Activated CD4-positive, alpha-beta T cell treated with anti-CD3 and anti-CD28 coated beads for 48 hours (primary cell): ENCODE measurements around the gene AP5M1.
"Not testable (repeated sequence)": the region's sequence is repeated elsewhere in the genome, so short reads cannot be mapped to it uniquely, and the experiment has no call there.

Experiments
- DNase-seq: peaks from one replicate; pipeline ENCODE4 v3.0.0-alpha.2; 2020

AP5M1 gene

DNA sequence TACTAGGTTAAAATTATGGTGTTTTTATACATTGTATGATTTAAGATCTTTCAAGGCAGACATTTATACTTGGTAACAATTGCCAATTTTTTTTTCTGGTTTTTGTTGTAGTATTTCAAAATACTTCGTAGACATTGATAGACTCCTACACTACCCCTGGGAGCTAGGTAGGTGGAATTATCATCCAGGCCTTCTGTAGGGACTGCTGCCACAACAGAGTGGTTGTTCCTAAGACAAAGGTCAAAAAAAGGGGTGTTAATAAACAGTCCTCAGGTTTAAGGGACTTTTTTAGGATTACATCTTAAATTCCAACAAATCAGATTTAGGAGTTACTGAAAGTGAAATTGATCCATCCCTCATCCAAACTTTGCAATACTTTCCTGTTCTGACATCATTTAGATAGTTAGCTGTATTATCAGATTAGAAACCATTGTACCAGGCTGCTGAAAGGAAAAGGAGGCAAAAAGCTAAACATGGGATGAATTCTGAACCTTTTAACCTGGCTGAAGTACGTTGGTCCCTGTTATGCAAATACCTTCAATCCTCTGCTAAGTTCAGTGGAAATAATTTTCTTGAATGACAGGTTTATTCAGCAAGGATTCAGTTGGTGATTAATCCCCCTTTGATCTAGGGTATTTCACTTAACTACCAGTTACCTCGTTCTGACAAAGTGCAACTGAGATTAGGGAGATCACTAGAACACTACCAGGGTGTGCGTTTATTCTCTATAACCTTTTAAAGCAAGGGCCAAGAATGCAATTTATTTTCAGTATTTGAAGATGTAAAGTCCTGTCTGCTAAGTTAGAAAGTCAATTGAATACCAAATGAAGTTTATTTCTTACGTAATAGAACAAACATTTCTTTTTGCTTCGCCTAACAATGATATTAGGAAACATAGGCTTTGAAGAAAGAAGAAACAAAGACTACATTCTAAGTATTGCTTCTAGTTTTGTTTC, 23.2 kb downstream of the AP5M1 start:
- DNase-seq: no peak

DNA sequence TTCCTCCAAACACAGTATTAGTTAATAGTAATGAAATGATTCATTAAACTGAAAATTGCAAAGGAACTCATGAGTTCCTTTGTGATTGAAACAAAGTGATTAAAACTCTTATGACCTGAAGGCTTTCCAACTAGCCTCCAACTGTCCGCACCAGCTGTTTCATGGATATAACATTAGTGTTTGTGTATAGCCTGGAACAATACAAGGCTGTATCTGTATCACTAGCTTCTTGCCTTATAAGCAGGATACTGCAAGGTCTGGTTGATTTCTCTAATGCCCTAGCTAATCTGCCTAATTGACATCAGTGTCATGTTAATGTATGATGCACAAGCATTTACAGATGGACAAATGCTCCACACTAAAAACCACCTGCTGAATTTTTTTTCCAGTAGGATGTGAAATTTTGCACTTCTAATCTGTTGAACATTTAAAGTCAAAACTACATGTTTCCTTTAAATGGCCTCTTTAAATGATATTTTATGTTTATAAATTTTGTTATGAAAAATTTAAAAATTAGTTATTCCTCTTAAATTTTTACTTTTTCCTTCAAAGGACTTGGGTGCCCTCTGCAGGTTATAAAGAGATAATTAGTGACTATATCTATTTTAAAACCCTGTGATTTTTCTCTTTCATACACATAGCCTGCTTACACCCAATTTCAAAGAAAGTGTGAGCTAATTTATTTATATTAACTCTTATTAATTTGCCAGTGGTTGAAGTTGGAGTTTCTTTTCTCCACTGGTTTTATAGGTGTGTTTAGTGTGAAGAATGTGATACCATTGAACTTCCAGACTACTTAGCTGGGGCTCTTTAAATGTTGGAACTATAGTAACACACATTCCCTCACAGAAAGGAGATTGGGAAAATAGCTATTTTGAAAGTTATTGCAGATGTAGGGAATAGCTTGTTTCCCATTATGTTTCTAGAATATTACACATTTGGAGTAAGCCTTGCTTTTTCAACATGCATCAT, 25.4 kb downstream of the AP5M1 start:
- no peak for DNase-seq

- no peak for DNase-seq
These were observed 26.5 kb downstream of the AP5M1 start for GRCh38 chr14:57295239-57295638.

DNA sequence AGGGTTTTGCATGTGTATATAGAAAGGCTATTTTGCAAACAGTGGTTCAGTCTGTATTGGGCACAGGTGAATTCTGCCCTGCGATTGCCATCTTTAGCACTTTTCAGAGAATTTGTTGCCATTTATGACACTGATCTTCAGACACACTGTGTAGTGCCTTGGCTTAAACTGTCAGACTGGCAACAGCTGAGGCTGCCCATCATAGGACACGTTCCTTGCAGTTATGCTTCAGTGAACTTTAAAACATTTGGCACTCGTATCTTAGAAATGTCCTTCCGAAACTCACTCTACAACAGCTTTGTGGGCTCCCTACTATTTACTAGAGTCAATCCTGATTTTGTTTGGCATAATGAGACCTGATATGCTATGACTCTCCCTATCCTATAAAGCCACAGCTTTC, 29.1 kb downstream of the AP5M1 start:
- no peak for DNase-seq

DNA sequence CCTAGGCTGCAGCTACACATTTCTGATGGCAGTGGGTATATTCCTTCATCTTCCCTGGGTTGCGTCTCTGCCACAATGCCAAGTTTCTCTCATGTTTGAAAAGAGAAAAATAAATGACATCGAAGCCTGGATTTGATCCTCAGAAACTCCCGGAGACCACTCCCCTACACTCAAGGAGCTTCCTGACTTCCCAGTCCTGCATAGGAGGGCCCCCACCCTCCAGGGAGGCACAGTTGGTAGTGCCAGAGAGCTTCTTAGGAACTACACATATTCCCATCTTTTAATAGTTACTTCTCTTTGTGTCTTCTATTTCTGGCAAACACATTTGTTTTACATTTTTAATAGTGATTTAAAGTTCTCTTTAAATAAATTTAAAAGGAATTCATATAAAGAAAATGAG, 30.7 kb downstream of the AP5M1 start:
- no peak for DNase-seq

- DNase-seq: no peak
These were observed 34.1 kb downstream of the AP5M1 start for GRCh38 chr14:57302883-57303282.

- DNase-seq: peak; percentile 5
These were observed 45.8 kb downstream of the AP5M1 start for GRCh38 chr14:57314396-57315089.

- peak; percentile 81 for DNase-seq
These were observed 48.6 kb downstream of the AP5M1 start for GRCh38 chr14:57317248-57317833.

- no peak for DNase-seq
These were observed 50.9 kb downstream of the AP5M1 start for GRCh38 chr14:57319636-57320192.

- DNase-seq: no peak
These were observed 55.0 kb downstream of the AP5M1 start for GRCh38 chr14:57323721-57324120.

- no peak for DNase-seq
These were observed 57.5 kb downstream of the AP5M1 start for GRCh38 chr14:57326253-57326652.

DNA sequence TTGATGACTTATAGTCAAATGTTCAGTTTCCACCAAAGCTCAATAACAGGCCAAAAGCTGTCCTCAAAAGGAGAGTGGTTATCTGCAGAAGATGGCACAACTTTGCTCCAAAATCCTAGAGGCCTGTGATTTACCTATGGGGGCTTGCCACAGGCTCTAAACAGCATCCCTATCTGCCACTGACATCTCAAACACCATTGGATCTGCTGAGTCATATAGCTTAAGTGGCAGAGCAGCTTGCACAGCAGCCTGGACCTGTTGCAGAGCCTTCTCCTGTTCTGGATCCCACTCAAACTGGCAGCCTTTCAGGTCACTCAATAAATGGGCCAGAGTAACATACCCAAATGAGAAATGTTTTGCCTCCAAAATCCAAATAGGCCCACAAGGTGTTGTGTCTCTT, 61.1 kb downstream of the AP5M1 start:
- no peak for DNase-seq

GRCh38 chr14:57332475-57332874, 63.7 kb downstream of the AP5M1 start:
- not testable (repeated sequence) for DNase-seq

DNA sequence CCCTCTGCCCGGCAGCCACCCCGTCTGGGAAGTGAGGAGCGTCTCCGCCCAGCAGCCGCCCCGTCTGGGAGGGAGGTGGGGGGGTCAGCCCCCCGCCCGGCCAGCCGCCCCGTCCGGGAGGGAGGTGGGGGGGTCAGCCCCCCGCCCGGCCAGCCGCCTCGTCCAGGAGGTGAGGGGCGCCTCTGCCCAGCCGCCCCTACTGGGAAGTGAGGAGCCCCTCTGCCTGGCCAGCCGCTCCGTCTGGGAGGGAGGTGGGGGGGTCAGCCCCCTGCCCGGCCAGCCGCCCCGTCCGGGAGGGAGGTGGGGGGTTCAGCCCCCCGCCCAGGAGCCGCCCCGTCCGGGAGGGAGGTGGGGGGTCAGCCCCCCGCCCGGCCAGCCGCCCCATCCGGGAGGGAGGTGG, 65.0 kb downstream of the AP5M1 start:
- not testable (repeated sequence) for DNase-seq

- DNase-seq: not testable (repeated sequence)
These were observed 75.0 kb downstream of the AP5M1 start for GRCh38 chr14:57343545-57344297.

DNA sequence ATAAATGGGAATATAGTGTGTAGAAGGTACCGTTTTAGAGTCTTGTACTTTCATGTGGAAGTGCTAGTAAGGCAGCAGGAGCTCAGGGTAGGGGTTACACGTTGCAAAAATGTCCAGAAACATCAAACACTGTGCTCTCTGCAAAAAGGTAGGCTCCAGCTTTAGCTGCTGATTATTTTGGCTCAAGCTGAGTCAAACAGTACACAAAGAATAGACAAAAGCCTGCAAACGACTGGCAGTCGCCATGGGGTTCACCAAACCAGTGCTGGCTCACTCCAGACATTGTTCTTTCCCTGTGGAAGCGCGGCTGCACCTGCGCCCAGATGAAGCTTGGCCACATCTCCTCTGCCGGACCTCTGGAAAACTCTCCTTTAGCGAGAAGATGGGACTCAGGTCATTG, 76.3 kb downstream of the AP5M1 start:
- no peak for DNase-seq

DNA sequence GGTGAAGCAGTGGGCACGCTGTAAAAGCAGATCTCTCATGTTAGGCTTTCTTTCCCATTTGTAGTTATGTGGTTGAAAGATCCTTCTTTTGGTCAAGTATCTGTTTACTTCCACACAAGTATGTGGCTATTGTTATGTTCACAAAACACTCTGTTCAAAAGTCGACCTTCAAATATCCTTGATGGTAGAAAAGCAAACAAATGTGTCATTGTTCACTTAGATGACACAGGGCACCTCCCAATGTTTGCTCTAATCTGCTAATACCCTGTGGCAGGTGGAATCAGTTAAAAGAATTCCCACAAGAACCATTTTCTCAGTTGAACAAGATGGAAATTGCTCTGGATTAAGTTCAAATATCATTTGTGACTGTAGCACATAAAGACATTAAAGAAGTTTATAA, 78.0 kb downstream of the AP5M1 start:
- no peak for DNase-seq
